Posterior vena cava (tissue), 2 donors: ENCODE results near the gene NTNG1. TPM values are rescaled to one million over a fixed set of nuclear protein-coding genes. Genes with fewer than 3 reads are reported as not detected.

Experiments used
- DNase-seq: peaks from one replicate; pipeline ENCODE4 v3.0.0-alpha.2; 2020; ENCODE audit warnings: low spot score
- intact Hi-C, 2 donors: fragments of 100-400 bp; cut with DNase I; formaldehyde crosslinking; loops; one replicate each; pipeline versions ENCODE4 v1.14.1 to v1.14.2; 2022 to 2023
- total RNA-seq, 2 donors: library from RNA; stranded (reverse); fragmentation: NEBNext Ultra II Directional; extraction: Animal tissue kit (Norgen Biotek cat#: 25700); gene quantifications; one replicate each; pipeline ENCODE4 v1.2.1, GENCODE V29; 2021
- donor health status: DM: yes; HTN: yes; CAD: no.
- donor health status: DM: yes; HTN: yes; CAD: no.

Gene NTNG1
- total RNA-seq, 2 donors from 2014 or later, result 0.76 to 4.9 TPM

DNA sequence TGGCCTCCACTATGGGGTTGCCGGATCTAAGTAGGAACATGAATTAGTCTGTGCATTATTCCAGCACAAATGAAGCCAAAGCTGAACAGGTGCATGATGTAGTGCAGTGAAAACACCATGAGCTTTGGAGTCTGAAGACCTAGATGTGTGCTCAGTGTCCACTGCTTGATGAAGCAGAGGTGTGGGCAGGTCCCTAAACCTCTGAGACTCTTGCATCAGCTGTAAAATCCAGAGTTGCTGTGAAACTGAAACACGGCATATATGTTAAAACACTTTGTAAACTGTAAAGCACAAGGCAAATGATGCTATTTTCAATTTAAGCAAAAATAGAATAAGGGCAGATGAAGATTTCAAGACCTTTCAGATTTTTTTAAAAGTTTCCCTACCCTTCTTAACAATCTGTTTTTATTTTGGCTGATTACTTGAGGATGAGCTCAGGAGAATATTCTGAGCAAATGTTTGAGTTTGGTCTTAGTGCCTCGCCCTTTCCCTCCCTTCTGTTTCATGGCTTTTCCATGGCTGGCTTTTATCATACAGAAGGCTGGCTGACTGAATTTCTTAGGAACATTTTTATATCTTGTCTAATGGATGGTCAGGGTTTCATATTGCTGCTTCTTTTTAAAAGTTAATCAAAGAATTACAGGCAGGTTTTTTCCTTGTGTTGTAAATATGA is 221.8 kb downstream of the NTNG1 start:
- no peak for DNase-seq
- intact Hi-C loops, result no loop called here

DNA sequence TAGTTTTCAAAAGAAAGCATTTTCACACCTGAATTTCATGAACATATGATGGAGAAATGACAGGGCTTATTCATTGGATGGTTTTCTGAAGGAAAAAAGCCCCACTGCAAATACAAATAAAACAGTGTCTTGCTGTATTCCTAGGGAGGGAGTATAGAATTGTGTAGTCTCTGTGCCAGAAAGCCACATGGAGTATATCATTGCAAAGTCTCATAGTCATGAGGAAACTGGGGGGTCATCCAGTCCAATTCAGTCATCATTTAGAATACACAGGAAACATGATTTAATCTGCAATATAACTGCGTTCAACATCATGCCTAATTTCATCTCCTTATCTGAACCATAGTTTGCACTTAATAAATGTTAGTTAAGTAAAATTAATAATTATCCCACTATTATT is 222.3 kb downstream of the NTNG1 start:
- DNase-seq, result no peak
- intact Hi-C loops, result no loop called here

DNA sequence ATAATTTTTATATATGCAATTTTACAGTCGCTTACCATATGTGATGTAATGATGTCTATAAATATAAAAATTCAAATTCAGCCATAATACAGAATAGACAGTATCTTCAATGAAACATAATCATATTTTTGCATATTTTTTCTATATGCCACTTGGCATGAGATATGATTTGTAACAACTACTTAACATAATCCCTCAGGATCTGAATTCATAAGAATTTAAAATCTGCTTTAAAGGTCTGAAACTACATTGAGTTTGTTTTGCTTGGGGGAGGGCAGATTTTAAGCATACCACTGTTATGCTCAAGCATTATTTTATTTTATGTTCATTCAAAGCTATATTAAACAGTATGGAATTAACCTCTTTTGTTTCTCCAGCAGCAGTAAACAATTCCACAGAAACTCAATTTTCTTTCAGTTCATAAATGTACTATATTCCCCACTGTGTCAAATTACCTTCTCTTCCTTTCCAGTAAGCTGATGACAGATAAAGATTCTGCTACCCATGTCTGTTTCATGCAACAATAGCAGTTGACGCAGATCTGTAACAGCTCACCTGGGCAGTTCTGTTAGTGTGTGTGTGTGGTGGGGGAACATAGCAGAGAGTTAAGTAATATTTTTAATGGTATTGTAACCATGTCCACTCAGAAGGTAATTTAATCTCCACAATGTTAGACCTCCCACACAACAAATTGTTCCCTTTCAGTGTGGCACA is 224.8 kb downstream of the NTNG1 start:
- no peak for DNase-seq
- intact Hi-C loops, result no loop called here

DNA sequence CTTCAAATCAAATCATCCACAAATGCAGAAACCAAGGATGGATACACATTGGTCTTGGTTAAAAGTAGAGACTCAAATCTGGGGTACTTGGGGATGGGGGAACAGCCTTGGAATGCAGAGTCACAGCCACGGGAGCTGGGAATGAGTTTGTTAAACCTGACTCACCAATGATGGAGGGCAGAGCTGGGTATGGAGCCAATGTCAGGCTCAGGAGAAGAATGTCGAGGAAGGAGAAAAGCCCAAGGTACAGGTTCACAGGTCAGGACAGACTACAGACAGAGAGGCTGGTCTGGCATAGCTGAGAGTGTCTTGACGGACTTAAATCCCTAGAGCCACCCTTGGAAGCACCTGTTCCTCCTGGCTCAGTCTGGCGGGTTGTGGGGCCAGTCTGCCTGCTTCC is 237.6 kb downstream of the NTNG1 start:
- intact Hi-C loops, result no loop called here
- no peak for DNase-seq

DNA sequence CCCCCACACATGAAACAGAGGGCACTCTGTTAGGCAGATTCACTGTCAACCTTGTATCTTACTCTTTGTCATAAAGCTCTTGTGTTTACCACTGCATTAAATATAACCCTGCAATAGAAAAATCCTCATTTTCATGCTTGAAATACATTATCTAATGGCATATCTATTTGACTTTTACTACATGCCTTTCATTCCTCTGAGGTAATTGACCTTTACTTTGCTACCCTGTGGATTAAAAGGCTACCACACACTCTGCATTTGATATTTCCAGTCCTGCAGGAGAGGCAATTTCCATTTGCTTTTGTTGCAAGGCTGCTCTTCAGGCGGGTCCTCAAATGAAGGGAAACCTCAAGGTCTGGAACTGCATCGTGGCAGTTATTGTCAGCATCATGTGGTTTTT is 238.0 kb downstream of the NTNG1 start:
- intact Hi-C loops, result no loop called here
- DNase-seq, result no peak

DNA sequence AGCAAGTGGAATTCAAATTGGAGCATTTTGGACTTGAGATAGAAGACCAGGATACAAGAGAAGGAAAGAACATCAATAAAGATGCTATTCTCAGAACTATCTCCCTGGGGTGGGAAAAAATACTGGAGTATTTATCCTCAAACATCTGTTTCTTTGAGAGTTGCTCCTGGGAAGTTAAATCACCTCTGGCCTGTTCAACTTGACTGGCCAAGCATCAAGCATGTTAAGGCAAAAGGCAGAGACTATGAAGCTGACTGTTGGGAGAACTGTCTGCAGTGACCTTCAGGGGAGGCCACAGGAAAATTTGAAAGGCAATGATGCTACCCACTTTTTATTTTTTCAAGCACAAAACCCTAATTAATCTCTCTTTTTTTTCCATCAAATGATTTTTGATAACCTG is 239.0 kb downstream of the NTNG1 start:
- intact Hi-C loops, result no loop called here
- no peak for DNase-seq

DNA sequence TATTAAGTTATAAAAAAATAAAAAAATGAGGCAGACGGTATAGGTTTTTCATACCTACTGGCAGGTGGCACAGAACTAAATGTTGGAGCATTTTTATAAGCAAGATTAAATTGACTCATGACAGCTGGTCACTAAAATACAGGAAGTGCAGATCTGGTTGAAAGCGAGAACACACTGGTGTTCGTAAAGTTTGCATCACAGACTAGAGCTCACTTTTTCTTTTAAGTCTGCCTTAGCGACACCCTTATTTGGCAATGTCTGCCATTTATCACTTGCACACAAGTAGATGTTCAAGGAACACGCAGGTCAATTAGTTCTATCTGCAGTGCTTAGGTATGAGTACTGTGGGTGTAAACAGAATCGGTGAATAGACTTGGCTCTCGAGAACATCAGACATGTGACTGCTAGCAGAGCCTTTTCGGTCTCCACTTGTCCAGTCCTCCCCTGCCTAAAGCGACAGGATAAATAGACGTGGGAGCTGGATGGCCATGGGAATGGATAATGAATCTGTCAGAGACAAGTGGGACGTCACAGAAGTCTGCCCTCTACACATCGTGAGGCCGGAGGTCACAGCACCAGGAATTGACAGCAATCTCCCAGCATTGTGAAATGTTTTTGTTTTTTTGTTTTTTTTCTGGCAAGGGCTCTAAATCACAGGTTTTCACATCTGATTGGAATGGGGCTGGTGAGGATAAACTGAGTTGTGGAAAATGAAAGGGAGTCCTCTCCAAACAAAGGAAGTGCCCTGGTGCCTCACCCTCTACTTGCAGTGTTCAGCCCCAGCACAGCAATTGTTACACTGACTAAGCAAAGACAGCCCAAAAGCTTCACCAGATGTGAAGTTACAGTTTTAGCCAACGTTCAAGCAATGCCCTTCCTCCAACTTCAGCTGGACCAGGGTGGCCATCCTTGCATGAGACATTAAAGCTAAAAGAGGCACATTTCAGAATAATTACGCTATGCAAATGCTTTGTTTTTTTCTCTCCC is 248.9 kb downstream of the NTNG1 start:
- DNase-seq, result no peak
- intact Hi-C loops, result no loop called here

DNA sequence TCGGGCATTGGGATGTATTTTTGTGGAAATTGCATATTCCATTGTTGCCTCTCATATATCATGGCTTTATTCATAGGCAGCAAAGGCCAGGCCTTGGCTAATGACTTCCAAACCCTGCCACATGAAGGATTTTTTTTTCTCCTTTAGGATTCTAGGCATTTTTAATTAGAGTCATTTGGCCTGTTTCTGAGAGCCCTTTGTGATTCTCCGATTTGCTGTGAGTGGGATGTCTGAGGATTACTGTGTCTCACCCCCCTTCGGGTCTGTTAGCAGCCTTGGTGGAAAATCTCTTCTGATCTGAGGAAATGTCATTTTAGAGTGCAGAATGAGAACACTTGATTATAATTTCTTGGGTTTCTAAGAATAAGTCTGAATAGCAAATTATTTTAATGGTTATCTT is 253.5 kb downstream of the NTNG1 start:
- intact Hi-C loops, result loop anchor here in 1 of 2 donors (2.0 kb wide), 1 partner anchor 36 kb away; no protein-coding TSS in a partner anchor
- DNase-seq, result no peak

DNA sequence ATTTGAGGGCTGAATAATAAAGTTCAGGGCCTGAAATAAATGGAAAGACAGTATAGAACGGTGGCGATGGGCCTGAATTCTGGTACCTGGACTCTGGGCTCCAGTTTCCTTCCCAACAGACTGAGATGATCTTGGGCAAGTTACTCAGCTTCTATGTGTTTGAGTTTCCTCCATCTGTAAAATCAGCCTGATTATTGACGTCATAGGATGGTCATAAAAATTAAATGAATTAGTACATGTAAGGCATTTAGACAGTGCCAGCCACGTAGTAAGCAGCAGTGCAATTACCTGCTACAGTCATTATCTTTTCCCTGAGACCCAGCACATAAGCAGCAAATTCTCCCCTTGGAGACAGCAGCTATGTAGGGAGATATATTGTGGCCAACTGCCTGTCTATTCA is 260.9 kb downstream of the NTNG1 start:
- intact Hi-C loops, result no loop called here

DNA sequence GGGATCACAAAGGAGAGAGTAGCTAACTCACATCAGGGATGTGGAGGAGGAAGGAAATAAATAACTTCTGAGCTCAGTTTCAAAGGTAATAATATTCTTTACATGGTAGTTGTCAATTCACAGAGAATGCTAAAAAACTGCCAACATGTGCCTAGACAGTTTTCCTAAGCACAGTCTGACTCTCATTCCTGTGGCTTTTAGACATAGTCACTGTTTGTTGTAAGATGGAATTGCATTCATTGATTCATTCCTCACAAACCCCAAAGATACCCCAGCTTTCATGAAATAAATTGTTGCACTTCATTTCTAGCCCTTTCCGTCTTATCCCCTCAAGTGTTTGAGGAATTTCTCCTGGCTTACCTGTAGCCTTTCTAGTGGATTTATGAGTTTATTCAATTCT is 263.9 kb downstream of the NTNG1 start:
- no peak for DNase-seq
- intact Hi-C loops, result no loop called here

More for the DNA sequence above, 260.9 kb downstream of the NTNG1 start:
- DNase-seq, result no peak

DNA sequence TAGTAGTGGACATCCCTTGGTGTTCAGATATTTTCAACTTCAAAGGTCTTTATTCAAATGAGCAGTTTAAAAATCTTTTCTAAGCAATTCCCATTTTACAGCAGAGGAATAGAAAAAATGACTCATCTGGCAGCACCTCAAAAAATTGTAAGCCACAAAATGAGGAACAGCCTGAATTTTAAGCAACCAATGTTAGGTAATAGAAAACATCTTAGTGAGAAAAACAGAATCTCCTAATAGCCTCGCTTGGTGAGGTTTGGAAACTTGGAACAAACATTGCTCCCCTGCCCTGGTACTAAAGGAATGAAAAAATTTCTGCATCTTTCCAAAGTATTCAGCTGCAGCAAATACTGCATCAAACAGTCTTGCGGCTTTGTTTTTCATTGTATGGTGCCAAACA is 264.4 kb downstream of the NTNG1 start:
- DNase-seq, result no peak
- intact Hi-C loops, result no loop called here

DNA sequence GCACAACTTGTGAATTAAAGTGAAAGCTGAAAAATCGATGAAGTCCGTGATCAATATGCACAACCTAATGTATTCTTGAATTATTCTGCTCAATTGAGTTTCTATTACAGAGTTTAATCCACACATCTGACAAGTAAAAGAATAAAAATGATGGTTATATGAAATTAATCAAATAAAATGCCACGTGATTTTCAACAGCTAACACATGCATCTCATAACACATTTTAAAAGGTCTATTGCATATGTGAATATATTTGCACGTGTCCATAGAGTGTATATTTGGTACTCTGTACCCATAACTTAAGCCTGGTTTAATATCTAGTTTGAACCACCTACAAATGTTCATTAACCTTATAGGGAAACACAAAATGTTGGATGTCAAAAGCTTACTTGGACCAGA is 266.2 kb downstream of the NTNG1 start:
- intact Hi-C loops, result no loop called here
- DNase-seq, result no peak

DNA sequence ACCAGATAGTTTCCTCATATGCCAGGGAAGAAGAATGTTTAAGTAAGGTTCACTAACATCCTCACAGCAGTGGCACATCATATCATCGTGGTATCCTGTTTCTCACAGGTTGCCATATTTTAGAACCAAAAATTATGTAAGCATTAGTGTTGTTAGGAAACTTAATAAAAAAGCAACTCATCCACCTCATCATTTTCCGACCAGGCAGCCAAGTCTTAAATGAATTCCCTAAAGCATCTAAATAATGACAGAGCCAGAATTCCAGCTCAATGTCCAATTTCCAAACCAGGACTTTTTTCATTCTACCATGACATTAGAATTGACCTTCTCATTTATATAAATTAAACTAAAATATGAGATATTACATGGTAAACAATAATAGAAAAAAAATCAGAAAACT is 272.7 kb downstream of the NTNG1 start:
- intact Hi-C loops, result no loop called here
- no peak for DNase-seq

DNA sequence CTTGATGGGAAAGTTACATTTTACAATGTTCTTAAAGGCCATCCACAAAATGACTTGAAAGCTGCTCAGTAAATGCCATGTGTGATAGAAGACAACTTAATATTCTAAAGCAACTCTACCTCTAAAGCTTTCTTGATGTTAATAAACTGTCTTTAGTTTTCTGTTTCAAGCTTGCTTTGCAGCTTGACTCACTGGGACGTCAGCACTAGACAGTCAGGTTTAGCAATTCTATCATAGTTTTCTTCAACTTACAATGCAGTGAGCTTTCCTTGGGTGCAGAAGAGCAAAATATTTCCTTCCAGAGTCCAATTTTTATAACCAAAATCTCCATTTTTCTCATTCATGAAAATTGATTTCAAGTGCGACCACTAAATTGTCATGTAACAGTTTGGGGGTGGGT is 273.1 kb downstream of the NTNG1 start:
- intact Hi-C loops, result no loop called here
- no peak for DNase-seq

DNA sequence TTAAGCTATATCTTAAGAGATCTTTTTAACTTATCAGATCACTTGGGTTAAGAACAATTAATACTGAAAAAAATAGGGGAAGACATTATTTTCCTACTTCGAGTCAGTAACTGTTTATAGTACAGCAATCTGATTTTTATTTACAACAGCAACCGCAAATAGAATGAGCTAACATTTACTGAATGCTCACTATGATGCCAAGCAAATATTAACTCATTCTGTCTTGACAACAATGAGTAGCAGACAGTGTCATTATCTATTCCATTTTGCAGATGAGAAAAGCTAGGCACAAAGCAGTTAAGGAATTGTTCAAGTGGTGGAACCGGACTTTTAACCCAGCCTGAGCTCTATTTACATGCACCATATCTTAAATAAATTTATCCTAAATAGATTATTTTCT is 273.7 kb downstream of the NTNG1 start:
- intact Hi-C loops, result no loop called here
- no peak for DNase-seq

DNA sequence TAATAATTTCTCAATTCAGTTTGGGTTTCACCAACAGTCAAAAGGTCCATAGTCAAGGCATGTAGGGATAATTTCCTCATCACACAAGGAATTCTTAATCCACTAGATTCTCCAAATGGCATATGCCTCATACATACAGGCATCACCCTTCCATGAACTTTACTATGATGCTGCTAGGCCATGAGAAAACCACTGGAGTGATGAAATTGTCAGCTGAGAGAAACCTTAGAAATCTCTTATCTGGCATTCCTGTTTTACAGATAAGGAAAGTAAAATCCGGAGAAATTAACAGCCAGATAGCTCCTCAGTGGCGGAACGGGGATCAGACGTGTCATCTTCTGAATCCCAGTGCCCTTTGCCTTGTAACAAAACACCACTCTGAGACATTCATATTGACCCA is 274.4 kb downstream of the NTNG1 start:
- intact Hi-C loops, result no loop called here

DNA sequence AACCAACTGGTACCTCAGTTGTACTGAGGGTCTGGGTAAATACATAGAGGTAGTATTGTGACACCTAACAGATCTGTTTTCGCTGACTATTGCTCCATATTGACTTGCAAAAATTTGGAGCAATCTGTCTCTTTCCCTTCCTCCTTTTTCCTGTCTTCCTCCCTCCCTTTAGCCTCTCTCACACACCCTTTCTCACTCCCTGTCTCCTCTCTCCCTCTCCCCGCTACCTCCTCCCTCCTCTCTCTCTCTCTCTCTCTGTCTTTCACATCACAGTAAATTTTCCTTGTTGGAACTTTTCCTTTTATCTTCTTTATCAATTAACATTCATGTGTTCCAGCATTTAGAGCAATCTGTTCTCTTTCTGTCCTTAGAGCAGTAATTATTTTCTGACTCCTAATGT is 278.2 kb downstream of the NTNG1 start:
- DNase-seq, result no peak

More for the DNA sequence above, 274.4 kb downstream of the NTNG1 start:
- no peak for DNase-seq

DNA sequence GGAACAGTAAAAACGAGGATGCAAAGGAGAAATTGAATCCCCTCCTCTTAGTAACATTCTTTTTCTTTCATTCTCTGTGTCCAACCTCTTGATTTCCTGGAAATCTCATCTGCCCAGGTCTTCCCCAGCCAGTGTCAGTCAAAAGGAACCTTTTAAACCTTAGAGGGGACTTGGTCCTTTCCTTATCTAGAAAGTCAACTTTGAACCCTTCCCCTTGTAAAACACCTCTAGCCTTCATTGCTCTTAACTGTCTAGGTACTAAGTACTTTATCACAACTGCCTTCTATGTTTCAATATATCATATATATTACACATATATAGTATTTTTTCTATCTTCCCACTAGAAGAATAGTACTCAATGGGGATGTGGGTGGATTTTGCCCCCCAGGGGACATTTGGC is 282.1 kb downstream of the NTNG1 start:
- intact Hi-C loops, result loop anchor here in 1 of 2 donors (10.0 kb wide), 1 partner anchor 138 kb away; no protein-coding TSS in a partner anchor
- no peak for DNase-seq

More for the DNA sequence above, 278.2 kb downstream of the NTNG1 start:
- intact Hi-C loops, result no loop called here

DNA sequence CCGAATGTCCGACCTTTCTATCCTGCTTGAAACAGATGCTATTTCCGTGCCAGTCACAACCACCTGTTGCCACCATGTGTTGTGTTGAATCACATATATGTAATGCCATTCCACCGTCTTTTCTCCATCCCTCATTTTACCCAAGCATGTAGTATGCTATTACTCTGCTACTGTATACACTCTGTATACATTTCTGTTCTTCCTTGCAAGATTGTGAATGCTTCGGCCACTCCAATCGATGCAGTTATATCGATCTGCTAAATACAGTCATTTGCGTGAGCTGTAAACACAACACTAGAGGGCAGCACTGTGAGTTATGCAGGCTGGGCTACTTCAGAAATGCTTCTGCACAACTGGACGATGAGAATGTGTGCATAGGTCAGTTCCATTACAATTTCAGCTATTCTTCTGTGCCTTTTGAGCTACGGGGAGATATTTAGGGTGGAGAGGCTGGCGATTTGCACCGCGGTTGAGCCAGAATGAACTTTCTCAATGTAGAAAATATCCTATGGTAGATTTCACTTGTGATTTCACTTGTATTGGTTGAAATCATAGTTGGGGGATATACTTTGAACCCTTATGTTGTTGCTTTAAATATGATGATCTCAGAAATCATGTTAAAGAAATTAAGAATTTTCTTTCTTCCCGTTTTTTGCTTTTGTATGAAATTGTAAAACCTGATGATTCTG is 289.8 kb downstream of the NTNG1 start:
- intact Hi-C loops, result loop anchor here in 1 of 2 donors (2.0 kb wide), 1 partner anchor 318 kb away; no protein-coding TSS in a partner anchor
- no peak for DNase-seq
